ENCODE data around the gene FLVCR1.

DNA sequence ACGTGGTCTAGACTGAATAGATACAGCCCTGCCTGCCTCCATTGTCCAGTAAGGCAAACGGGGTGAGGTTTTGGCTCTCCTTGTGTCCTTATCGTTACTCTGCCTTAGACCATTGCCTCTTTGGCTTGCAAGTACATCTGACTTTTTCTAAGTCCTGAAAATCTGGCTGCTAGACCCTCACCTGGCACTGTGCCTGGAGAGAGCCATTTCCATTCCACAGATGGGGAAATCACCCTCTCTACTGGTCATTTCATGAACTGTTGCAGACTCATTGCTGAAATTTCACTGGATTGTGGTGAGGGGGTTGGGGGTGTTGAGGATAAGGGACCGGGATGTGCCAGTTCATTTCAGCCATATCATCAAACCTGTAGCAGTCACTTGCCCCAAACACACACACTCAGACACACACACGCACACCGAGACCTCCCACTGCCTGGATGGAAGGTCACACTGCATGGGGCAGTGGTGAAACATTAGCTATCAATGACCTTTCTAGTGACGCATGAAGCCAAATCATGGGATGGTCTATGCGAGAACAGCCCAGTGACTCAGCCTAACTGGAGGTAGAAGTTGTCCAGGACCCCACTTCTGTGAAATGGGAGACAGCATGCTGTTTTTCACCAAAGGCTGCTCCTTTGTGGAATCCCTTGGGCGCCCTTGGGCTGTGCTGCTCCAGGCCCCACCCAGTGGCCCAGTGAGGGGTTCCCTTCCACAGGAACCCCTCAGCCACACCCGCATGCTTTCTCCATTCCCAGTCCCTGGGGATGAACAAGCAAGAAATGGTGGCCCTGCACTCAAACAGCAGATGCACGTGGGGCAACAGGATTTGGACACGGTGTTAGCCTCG, 57.4 kb downstream of the FLVCR1 start:
- TF ChIP-seq CTCF (IDR thresholded peaks at IDR 0.05; ENCODE audit: extremely low read depth in 1 of 2, insufficient read depth in 1 of 2, low read depth in 1 of 2, low read length in 2 of 2) (peak; percentile 27 to 45), POLR2AphosphoS5 (IDR thresholded peaks at IDR 0.05; ENCODE audit: insufficient read depth, low read depth, low read length) (no peak)
